Erythroblast (primary cell): ENCODE results near the gene ACMSD.
"Not testable (repeated sequence)": the region's sequence is repeated elsewhere in the genome, so short reads cannot be mapped to it uniquely, and the experiment has no call there.

Experiments used
- DNase-seq, 2 experiments: peaks; one replicate each; lab custom pipeline; 2025; lab: John Stamatoyannopoulos, UW
- GATA1 ChIP-seq: IDR thresholded peaks from 2 replicates; pipeline ENCODE4 v1.6.1; 2011; ENCODE audit warnings: low read depth, mild to moderate bottlenecking, control low read depth, low read length, moderate library complexity
- POLR2A ChIP-seq: IDR thresholded peaks from 2 replicates; pipeline ENCODE4 v1.6.1; 2011; ENCODE audit warnings: mild to moderate bottlenecking, low read length

ACMSD gene

DNA sequence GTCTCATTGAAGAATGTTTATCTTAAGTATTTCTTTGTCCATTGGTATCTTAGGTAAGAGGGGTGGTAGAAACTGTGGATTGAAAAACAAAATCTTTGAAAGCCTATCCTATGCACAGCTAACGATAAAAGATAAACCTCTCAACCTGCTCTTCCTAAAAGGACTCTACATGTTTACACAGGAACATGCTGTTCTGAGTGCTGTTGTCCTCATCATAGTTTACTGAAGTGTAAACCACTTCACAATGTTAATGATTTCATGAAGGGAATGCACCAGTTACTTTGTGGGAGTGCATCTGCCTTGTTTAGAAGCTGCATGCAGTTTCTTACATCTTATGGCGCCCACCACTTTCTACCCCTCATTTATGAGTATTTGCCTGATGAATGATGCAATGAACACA is 1.2 kb downstream of the ACMSD start:
- DNase-seq, result no peak
- TF ChIP-seq POLR2A, result no peak
- TF ChIP-seq GATA1, result no peak

DNA sequence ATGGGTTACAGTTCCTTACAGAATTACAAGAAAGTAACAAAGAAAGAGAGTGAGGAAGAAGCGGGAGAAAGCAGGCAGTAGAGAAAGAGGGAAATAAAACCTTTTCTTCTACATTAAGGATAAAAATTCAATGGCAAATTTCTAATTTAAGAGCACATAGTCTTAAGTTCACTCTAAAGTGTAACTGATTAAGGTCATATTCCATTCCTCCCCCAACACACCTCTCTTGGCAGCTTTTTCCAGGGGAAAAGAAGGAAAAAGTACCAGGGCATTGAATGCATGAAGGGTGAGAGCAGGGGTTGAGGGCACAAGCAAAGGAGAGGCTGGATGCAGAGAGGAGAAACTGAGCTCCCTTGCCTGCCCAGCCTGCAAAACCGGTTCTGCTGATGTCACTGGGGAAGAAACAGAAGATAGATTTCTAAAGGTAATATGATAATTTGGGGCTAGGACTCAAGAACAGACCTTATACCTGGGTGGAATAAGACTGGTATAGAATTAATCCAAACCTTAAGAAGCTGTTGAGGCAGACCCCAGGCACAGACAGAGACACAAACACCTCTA is 4.6 kb downstream of the ACMSD start:
- TF ChIP-seq GATA1 (no peak), POLR2A (no peak)
- DNase-seq, result no peak

GRCh38 chr2:134843968-134844367 is 5.6 kb downstream of the ACMSD start:
- TF ChIP-seq POLR2A, result no peak
- no peak for TF ChIP-seq GATA1
- no peak for DNase-seq

DNA sequence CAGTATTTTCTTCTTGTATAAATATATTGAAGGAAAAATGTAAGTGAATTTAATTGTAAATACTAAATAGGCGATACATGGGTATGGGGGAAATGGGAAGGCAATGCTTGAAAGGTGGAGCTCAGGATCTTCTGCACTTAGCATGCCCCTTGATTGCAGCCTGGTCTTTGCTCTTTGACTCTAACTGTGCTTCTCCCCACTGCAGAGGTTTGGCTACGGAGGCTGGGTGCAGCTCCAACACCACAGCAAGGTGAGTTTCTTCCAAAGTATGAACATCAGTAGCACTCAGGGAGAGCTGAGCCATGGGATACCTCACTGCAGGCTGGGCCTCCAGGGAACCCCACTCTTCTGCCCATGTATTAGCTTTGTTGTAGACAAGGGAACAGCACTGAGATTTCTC is 6.6 kb downstream of the ACMSD start:
- DNase-seq, result no peak

GRCh38 chr2:134845719-134846118 is 7.3 kb downstream of the ACMSD start:
- no peak for DNase-seq
- TF ChIP-seq GATA1, result no peak
- TF ChIP-seq POLR2A, result no peak

More for the DNA sequence above, 6.6 kb downstream of the ACMSD start:
- TF ChIP-seq POLR2A, result no peak
- TF ChIP-seq GATA1, result no peak

- no peak for DNase-seq
- TF ChIP-seq GATA1 (no peak), POLR2A (no peak)
Observed at GRCh38 chr2:134846213-134846612, 7.8 kb downstream of the ACMSD start.

DNA sequence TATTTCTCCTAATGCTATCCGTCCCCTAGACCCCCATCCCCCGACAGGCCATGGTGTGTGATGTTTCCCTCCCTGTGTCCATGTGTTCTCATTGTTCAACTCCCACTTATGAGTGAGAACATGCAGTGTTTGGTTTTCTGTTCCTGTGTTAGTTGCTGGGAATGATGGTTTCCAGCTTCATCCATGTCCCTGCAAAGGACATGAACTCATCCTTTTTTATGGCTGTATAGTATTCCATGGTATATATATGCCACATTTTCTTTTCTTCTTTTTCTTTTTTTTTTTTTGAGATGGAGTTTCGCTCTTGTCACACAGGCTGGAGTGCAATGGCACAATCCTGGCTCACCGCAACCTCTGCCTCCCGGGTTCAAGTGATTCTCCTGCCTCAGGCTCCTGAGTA is 9.2 kb downstream of the ACMSD start:
- not testable (repeated sequence) for DNase-seq

GRCh38 chr2:134852518-134852917 is 14.1 kb downstream of the ACMSD start:
- DNase-seq, result no peak
- TF ChIP-seq POLR2A (no peak), GATA1 (no peak)

GRCh38 chr2:134855709-134856108 is 17.3 kb downstream of the ACMSD start:
- no peak for DNase-seq
- no peak for TF ChIP-seq GATA1
- no peak for TF ChIP-seq POLR2A

- no peak for DNase-seq
- no peak for TF ChIP-seq POLR2A
- TF ChIP-seq GATA1, result no peak
Observed at GRCh38 chr2:134858245-134858644, 19.8 kb downstream of the ACMSD start.

- no peak for DNase-seq
- TF ChIP-seq GATA1 (no peak), POLR2A (no peak)
Observed at GRCh38 chr2:134861173-134861572, 22.8 kb downstream of the ACMSD start.

GRCh38 chr2:134862069-134862468 is 23.7 kb downstream of the ACMSD start:
- DNase-seq, result no peak
- no peak for TF ChIP-seq POLR2A
- TF ChIP-seq GATA1, result no peak

GRCh38 chr2:134862674-134863073 is 24.3 kb downstream of the ACMSD start:
- no peak for DNase-seq
- TF ChIP-seq POLR2A (no peak), GATA1 (no peak)

GRCh38 chr2:134863446-134863845 is 25.0 kb downstream of the ACMSD start:
- no peak for TF ChIP-seq POLR2A
- no peak for TF ChIP-seq GATA1
- DNase-seq, result no peak

- DNase-seq, result no peak
- no peak for TF ChIP-seq GATA1
- no peak for TF ChIP-seq POLR2A
Observed at GRCh38 chr2:134865067-134865787, 26.8 kb downstream of the ACMSD start.
